ENCODE results near the gene RRP15.
A peak's percentile ranks its signal among the peaks of the same experiment; 100 is the strongest.

RRP15 gene

DNA sequence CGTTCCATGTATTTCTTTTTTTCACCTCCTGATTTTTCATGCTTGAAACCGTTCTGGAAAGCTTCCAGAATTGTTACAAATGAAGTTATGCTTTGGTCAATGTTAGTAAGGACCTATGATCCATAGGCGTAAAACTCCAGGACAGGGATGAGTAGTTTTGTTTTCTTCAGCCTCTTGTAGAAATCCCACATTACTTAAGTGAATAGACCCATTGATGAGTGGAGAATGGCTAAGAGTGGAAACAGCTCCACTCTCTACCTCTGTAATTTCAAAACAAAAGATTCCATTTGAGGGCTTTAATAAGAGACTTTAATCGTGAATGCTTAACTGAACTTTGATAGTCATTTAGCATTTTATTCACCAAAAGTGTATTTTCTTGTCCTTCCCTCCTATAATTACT is 57.0 kb downstream of the RRP15 start:
- DNase-seq: no peak

DNA sequence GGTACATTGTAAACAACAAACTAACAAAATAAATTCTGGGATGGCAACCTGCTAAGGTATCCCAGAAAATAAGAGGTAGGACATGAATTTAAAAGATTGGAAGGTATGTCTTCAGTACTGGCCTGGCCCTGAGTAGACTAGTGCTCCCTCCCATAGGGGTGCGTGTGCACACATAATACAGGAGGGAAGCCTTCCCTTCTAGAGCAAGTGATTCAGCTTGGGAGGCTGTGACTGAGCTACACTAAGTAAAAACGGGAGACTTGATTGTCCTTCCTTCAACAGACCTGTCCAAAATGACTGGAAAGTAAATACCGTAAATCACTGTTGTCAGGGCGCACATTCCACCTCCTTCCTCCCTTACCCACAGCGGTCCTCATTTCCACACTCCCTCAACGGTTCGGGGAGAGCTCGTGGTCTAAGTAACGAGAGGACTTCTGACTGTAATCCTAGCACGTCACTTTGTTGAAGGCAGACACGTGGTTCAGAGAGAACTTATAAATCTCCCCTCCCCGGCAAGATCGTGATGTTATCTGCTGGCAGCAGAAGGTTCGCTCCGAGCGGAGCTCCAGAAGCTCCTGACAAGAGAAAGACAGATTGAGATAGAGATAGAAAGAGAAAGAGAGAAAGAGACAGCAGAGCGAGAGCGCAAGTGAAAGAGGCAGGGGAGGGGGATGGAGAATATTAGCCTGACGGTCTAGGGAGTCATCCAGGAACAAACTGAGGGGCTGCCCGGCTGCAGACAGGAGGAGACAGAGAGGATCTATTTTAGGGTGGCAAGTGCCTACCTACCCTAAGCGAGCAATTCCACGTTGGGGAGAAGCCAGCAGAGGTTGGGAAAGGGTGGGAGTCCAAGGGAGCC is 60.0 kb downstream of the RRP15 start, which contains the start of gene TGFB2:
Gene TGFB2, plus strand, starts transcription at position 523 of the 859 bp plus-strand sequence. CDS start 1,366 bp downstream, outside the sequence.
- peak; percentile 39 to 43 for DNase-seq

DNA sequence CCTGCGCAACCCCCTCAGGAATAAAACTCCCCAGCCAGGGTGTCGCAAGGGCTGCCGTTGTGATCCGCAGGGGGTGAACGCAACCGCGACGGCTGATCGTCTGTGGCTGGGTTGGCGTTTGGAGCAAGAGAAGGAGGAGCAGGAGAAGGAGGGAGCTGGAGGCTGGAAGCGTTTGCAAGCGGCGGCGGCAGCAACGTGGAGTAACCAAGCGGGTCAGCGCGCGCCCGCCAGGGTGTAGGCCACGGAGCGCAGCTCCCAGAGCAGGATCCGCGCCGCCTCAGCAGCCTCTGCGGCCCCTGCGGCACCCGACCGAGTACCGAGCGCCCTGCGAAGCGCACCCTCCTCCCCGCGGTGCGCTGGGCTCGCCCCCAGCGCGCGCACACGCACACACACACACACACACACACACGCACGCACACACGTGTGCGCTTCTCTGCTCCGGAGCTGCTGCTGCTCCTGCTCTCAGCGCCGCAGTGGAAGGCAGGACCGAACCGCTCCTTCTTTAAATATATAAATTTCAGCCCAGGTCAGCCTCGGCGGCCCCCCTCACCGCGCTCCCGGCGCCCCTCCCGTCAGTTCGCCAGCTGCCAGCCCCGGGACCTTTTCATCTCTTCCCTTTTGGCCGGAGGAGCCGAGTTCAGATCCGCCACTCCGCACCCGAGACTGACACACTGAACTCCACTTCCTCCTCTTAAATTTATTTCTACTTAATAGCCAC is 60.7 kb downstream of the RRP15 start:
- DNase-seq: peak in 1 of 2 donors; percentile 39

DNA sequence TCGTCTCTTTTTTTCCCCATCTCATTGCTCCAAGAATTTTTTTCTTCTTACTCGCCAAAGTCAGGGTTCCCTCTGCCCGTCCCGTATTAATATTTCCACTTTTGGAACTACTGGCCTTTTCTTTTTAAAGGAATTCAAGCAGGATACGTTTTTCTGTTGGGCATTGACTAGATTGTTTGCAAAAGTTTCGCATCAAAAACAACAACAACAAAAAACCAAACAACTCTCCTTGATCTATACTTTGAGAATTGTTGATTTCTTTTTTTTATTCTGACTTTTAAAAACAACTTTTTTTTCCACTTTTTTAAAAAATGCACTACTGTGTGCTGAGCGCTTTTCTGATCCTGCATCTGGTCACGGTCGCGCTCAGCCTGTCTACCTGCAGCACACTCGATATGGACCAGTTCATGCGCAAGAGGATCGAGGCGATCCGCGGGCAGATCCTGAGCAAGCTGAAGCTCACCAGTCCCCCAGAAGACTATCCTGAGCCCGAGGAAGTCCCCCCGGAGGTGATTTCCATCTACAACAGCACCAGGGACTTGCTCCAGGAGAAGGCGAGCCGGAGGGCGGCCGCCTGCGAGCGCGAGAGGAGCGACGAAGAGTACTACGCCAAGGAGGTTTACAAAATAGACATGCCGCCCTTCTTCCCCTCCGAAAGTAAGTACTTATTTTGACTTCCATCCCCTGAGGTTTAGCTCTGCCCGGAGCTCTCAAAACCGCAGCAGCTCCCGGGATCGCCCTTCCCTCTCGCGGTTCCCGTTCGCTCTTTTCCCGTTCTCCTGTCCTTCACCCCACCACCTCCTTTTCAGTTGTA is 61.5 kb downstream of the RRP15 start:
- DNase-seq: no peak

DNA sequence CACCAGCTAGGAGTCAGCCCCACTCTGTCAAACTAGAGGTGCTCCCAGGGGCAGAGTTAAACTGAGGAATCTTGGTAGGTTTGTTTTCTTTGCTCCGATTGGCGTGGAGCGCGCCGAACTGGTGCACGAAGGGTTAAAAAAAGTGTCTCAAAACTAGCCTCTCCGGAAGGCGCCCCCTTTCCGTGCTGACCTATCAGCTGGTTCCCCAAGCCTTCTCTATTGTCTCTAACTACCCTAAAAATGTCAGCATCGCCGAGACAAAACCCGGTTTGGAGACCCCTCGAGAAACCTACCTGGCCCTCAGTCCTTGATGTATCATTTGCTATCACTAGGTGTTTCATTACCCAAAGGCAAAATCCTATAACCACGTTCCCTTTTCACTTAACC is 62.2 kb downstream of the RRP15 start:
- DNase-seq: peak in 1 of 2 donors; percentile 13

DNA sequence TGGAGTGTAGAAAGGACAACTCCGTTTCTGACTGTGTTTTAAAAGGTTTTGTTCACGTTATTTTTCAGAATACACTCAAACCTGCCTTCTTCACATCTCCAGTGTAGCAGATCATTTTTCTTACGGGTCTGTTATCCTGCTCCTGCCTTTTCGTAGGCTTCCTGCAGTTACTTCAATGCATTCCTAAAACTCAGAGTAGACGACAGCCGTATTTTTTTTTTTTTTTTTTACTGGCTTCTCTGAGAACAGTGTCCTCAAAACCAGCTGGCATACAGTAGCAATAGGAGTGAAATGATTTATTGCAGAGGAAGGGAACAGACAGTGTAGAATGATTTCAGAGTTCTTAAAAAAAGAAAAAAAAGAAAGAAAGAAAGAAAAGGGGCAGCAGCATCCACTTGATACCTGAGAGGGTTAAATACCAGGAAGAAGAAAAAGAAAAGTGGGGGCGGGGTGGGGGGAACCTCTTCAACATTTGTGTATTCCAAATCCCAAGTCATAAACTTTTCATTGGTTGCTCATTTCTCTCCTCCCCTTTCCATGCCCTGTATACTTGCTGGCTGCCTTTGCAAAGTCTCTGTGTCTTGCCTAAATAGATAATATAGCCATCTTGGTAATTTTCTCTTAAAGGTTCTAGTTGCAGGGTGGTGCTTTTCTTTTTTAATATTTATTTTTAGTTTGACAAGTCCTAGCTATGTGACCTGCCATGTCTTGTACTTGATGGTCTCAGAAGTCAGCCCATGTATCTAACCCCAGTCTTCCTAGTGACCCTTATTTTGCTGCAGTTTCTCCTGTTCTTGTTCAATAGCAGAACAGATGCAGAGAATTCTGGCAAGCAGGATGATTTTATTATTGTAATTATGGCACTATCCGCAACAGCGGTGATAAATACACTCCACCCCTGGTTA is 62.9 kb downstream of the RRP15 start:
- no peak for DNase-seq

DNA sequence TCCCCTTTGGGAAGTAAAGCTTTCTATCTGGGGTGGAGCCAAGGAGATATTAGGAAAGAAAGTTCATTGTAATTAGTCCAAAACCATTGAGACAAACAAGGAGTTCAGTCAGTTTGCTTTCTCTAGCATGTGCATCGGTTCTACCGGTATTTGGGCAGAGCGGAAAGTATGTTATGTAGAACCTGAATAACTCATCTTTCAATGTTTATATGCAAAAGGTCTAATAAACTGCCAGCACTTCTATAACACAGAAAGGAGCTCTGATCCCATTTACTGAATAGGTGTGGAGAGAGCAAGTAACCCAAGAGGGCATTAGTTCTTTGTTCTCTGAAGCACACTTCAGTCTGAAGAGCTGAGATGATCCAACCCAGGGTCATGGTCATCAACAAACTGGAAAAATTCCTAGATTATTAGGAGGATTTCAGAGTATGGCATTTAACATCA is 63.6 kb downstream of the RRP15 start:
- DNase-seq: no peak

DNA sequence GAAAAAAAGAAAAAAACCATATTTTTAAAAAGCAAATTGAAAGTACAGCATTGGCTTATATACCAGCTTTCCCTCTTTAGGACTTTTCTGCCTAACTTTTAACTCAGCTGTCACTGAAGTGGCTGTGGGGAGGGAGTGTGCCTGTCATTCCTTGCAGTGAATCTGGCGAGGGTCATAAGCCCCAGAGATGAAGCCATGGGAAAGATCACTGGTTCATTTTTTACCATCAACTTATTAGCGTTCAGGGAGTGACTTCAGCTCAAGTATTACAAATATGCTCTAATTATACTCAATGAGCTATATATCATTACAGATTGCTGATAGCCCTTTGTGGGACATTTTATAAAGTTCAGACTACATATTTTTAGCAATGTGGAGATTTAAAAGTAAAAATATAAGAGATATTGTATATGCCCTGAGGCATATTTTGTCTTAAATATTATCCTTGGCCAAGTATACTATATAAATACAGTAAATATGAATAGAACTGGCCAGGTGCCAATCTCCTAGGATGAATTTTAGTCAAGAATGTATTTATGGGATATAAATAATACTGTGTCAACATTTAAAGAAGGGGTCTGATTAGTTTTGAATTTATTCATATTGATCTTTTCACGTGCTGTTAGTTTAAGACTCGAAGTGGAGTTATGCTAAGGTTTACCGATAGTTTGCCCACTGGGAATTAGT is 64.4 kb downstream of the RRP15 start:
- DNase-seq: no peak

DNA sequence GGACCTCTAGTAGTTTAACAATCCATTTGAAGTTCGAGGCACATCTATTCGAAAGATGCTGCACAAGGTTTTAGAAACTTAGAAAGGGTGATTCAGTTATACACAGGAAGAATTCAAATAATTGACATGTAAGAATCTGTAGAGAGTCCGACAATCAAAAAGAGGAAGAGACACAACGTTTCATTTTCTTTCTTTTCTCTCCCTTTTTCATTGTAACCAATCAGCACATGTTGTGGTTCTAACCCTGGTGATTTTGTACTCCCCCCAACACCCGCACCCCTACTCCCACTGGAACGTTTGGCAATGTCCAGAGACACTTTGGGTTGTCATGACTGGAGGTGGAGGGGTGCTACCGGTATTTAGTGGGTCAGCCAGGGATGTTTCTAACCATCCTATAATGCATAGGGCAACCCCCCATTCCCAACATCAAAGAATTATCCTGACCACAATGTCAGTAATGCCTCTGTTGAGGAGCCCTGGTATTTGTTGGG is 65.0 kb downstream of the RRP15 start:
- no peak for DNase-seq

DNA sequence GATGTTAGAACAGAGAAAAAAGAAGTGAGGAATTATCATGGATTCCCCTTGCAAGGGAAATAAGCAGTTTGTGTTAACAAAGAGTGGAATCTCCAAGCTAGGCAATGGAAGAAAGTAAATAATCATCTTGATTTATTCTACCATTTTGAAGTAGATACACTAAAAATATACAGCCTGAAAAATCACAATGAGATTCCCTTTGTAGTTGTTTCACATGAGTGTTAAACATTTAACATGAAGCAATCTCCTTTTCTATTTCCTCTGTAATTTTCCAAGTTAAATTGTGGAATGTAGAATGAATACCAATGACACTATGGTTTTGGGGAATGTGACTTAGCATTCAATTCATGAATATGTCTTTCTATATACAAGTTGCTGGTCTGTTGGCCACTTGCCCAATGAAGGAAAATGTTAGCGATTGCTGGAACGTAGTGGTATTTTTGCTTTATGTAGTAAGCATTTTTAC is 65.7 kb downstream of the RRP15 start:
- no peak for DNase-seq

DNA sequence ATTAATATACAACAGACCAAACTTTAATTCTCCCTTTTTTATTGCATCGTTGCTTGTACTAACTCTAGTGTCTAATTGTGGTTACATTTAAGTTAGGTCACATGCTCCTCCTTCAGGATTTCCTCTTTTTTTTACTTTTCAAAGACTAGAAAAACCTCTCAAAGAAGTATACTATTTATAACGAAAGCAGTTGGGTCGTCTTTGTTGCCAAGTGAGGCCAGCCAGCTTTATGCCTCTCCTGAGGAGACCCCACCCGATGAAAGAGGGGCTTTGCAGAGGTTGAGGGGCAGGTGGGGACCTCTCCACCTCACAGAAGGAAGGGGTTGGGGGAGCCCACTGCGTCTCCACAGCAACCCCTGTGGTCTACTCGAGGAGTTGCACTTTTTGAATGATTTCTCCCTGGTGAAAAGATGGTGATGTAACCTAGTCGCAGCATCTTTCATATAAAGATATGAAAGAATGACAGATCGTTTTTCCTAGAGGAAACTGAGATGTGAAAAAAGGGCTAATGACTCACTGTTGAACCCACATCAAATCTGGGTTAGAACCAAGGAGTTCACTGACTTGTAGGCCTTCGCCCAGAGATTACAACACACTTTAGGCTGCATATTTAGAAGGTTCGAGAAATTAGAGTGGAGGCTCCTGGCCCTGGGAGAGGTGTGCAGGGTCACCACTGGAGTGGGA is 66.4 kb downstream of the RRP15 start:
- DNase-seq: no peak

DNA sequence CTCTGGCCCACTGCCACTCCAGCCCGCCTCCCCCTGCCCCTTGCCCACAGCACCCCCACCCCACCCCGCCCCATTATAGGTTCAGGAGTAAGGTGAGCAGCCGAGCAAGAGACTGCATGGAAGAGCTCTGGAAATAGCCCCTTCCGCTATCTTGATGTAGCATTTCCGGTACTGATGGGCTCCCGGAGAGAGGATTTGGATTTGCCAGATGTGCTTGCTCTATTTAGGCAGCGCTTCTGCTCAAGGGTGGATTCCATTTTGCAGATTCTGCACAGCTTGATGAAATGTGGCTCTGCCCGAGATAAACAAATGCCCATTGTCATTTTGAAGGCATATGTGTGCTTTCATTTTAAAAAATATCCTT is 67.0 kb downstream of the RRP15 start:
- DNase-seq: no peak

DNA sequence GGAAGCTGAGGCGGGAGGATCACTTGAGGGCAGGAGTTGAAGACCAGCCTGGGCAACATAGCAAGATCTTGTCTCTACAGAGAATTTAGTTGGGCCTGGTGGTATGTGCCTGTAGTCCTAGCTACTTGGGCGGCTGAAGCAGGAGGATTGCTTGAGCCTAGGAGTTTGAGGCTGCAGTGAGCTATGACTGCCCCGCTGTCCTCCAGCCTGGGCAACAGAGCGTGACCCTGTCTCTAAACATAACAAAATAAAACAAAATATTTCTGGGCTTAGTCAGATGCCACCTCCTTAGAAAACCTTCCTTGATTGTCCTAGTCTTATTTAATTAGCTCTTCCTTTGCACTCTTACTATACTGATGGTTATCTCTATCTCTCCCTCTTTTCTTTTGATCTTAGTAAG is 68.6 kb downstream of the RRP15 start:
- no peak for DNase-seq

DNA sequence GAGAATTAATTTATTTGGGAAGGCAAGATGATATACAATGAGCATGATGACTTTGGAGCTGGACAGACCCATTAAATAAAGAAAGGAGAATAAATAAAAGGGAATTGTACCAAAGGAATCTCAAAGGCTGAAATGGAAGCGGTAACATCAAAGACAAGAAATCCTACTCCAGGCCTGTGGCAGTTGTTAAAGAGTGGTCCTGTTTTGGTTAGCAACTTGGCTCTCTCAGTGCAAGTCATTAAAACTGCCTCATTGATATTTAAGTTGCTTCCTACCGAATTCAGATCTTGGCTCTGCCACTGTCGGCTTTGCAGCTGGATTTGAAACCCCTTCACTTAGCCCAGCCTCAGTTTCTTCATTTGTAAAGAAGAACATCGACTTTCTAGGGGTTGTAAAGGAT is 70.2 kb downstream of the RRP15 start:
- no peak for DNase-seq

DNA sequence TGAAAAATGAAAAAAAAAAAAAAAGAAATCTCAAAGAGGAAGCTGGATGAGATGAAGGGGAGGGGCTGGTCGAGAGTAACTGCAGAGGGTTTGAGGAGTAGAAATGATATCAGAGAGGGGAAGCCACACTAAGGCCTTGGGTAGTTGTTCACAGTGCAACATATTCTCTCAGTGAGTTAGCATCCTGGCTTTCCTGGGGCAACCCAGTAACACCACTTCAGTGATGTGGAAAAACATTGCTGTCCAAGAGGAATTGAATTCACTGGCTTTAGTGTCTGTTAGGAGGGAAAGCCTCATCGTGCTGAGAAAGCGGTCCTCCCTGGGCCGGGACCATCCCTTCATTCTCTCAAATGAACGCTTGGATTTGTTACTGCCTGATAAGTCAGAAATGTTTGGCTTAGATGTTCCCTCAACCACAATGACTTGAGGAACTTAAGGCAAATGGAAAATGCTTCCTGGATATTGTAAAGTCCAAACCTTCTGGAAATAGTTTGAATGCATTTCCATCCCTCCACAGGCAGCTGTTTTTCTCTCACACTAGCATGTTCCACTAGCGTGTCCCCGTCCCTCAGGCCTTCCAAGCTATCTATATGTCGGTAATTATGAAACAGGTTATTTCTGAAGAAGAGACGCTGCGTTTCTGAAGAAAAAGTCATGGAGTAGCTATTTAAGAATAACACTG is 72.3 kb downstream of the RRP15 start:
- no peak for DNase-seq

DNA sequence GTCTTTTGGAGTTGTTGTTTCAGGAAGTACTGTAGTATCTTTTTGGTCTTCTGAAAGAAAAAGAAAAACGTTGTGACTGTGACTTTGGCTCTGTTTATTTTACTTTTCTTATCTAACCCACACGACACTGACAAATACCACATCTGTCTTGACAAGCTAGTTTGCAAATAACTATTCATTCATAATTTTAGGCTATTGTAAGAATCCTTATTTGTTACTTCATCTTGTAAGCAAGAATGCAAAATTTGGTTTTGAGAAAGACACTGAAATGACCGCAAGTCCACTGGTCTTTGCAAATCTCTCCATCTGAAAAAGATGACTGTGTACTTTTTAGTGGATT is 72.8 kb downstream of the RRP15 start:
- DNase-seq: no peak

DNA sequence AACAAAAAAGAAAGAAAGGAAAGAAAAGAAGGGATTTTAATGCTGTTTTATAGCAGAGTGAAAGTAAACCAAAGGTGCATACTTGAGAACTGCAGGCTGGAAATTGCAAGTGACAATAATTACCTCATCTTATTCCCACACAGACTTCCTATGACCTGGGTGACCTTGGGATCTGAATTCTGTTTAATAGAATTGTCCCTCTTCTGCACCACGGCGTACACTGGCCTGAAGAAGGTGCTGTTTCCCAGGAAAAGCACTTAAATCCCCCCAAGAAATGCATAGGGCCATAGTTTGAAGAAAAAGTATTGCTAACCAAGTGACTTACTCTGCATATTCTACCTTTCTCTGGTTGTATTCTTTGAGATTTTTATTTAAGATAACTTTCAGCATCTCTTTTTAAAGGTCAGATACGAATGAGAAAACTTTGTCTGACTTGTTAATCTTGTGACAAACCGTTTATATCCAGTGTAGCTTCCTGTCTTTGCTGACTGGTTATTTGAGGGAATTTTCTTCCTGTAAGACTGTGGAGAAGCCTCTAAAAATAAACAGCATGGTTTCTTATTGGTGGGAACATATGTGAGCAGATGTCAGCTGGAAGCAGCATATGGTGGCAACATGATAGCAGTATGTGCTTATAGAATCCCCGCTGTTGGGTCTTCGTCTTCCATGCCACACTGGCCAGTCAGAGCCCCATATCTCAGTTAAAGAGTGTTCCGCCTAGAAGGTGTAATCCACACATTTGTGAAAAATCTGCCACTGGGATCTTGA is 76.4 kb downstream of the RRP15 start:
- no peak for DNase-seq

DNA sequence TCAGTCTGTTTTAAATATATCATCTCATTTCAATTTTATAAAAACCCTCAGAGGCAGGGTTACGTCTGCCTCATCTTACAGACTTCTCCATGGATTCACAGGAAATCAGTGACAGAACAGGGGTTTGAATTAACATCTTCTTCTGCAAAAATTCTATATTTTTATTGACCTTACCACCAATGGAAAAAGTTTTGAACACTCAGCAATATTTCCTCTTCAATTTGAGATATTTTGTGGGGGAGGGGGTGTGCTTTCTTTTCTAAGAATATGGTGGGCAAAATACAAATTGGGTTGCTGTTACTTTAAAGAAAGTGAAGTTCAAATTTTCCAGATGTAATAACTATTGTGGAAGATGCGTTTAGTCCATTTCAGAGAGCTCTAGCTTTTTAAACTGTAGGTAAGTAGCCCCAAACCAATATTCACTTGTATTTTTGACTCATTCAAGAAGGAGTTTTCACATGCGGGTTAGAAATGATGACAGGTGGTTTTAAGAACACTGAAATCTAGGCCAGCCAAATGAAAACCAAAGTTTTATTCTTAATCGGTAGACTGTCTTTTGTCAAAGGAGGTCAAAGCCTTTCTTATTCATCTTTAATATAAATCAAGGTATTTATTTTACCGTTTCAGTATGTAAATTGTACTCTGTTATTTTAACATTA is 77.5 kb downstream of the RRP15 start:
- no peak for DNase-seq

DNA sequence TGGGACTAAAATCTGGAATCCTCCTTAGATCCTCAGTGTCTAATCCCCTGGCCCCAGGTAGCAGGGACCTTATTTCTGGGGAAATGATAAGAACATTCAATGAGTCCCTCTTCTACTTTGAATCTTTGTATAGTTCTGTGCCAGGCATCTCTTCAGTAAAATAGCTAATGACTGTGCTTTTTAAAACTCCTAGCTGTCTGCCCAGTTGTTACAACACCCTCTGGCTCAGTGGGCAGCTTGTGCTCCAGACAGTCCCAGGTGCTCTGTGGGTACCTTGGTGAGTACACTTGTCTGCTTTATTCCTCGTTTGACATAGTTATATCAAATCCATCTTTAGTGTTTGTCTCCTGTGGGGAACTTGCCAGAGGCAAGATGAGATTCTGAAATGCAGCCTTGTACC is 78.0 kb downstream of the RRP15 start:
- no peak for DNase-seq

Measured in hippocampal formation (tissue), 2 donors.